SK-N-SH treated with all-trans-retinoic acid at 6 μM for 48 hours (cell line): ENCODE measurements around the gene DDX24.

Source experiments
- ATAC-seq: fragments of 200-7000 bp; cut with Tn5 transposase; 3 replicates; pipeline ENCODE4 v1.9.1; 2020; ENCODE audit warnings: mild to moderate bottlenecking, moderate library complexity
- ARNTL ChIP-seq: fragments of 450-650 bp; formaldehyde crosslinking; IDR thresholded peaks from 2 replicates; pipeline ENCODE4 v1.5.0; 2020; ENCODE audit warnings: low read depth, mild to moderate bottlenecking, moderate library complexity, borderline replicate concordance
- BACH2 ChIP-seq: fragments of 250-450 bp; sonication (Bioruptor Pico); IDR thresholded peaks from 2 replicates; pipeline ENCODE4 v1.9.0; 2021; ENCODE audit warnings: mild to moderate bottlenecking, borderline replicate concordance
- CSDC2 ChIP-seq: fragments of 250-450 bp; sonication (Bioruptor Pico); IDR thresholded peaks from 2 replicates; pipeline ENCODE4 v1.5.0; 2020; ENCODE audit warnings: mild to moderate bottlenecking, moderate library complexity
- ESRRG ChIP-seq: fragments of 250-450 bp; sonication (Bioruptor Pico); IDR thresholded peaks from 2 replicates; pipeline ENCODE4 v1.6.1; 2021; ENCODE audit warnings: mild to moderate bottlenecking
- GLIS3 ChIP-seq: fragments of 250-450 bp; sonication (Bioruptor Pico); IDR thresholded peaks from 2 replicates; pipeline ENCODE4 v1.5.0; 2020; ENCODE audit warnings: mild to moderate bottlenecking, moderate library complexity
- ISL1 ChIP-seq: fragments of 250-450 bp; sonication (Bioruptor Pico); IDR thresholded peaks from 2 replicates; pipeline ENCODE4 v2.1.2; 2022; ENCODE audit warnings: mild to moderate bottlenecking, moderate library complexity
- OSR1 ChIP-seq: fragments of 250-450 bp; sonication (Bioruptor Pico); IDR thresholded peaks from 2 replicates; pipeline ENCODE4 v1.8.0; 2022; ENCODE audit warnings: moderate library complexity, mild to moderate bottlenecking, inconsistent platforms
- RARB ChIP-seq: fragments of 250-450 bp; sonication (Bioruptor Pico); IDR thresholded peaks from 2 replicates; pipeline ENCODE4 v1.8.0; 2021; ENCODE audit warnings: mild to moderate bottlenecking, moderate library complexity
- SNAI2 ChIP-seq: fragments of 250-450 bp; sonication (Bioruptor Pico); IDR thresholded peaks from 2 replicates; pipeline ENCODE4 v1.5.0; 2020; ENCODE audit warnings: mild to moderate bottlenecking, moderate library complexity
- TOX ChIP-seq: fragments of 250-450 bp; sonication (Bioruptor Pico); IDR thresholded peaks from 2 replicates; pipeline ENCODE4 v1.8.0; 2021; ENCODE audit warnings: mild to moderate bottlenecking, moderate library complexity, borderline replicate concordance
- ZC3H10 ChIP-seq: fragments of 250-450 bp; sonication (Bioruptor Pico); IDR thresholded peaks from 2 replicates; pipeline ENCODE4 v1.5.1; 2021; ENCODE audit warnings: mild to moderate bottlenecking, moderate library complexity
- ZFP3 ChIP-seq: fragments of 250-450 bp; sonication (Bioruptor Pico); IDR thresholded peaks from 2 replicates; pipeline ENCODE4 v1.5.0; 2020; ENCODE audit warnings: mild to moderate bottlenecking, moderate library complexity
- ZFP30 ChIP-seq: fragments of 450-650 bp; formaldehyde crosslinking; IDR thresholded peaks from 2 replicates; pipeline ENCODE4 v1.5.0; 2022; ENCODE audit warnings: mild to moderate bottlenecking, moderate library complexity
- ZNF565 ChIP-seq: fragments of 450-650 bp; formaldehyde crosslinking; conservative IDR thresholded peaks from 2 replicates; pipeline ENCODE4 v1.5.0; 2020; ENCODE audit warnings: low read depth, mild to moderate bottlenecking, moderate library complexity
- ZNF70 ChIP-seq: fragments of 450-650 bp; formaldehyde crosslinking; IDR thresholded peaks from 2 replicates; pipeline ENCODE4 v1.5.0; 2020; ENCODE audit warnings: mild to moderate bottlenecking, moderate library complexity
- ZNF8 ChIP-seq: fragments of 450-650 bp; formaldehyde crosslinking; IDR thresholded peaks from 2 replicates; pipeline ENCODE4 v1.5.0; 2020; ENCODE audit warnings: mild to moderate bottlenecking, moderate library complexity
- TF ChIP-seq, protein P1 (sequence below): fragments of 250-450 bp; sonication (Bioruptor Pico); IDR thresholded peaks from 2 replicates; pipeline ENCODE4 v1.5.1; 2021; ENCODE audit warnings: mild to moderate bottlenecking, moderate library complexity
- TF ChIP-seq, protein P2 (sequence below): fragments of 250-450 bp; sonication (Bioruptor Pico); IDR thresholded peaks from 2 replicates; pipeline ENCODE4 v1.5.0; 2020; ENCODE audit warnings: mild to moderate bottlenecking, moderate library complexity
- TF ChIP-seq, protein P3 (sequence below): fragments of 250-450 bp; sonication (Bioruptor Pico); IDR thresholded peaks from 2 replicates; pipeline ENCODE4 v1.8.0; 2020; ENCODE audit warnings: mild to moderate bottlenecking, moderate library complexity, borderline replicate concordance
- TF ChIP-seq, protein P4 (sequence below): fragments of 250-450 bp; sonication (Bioruptor Pico); IDR thresholded peaks from 2 replicates; pipeline ENCODE4 v1.8.0; 2021; ENCODE audit warnings: low read depth, mild to moderate bottlenecking, moderate library complexity, borderline replicate concordance
- TF ChIP-seq, protein P5 (sequence below): fragments of 250-450 bp; sonication (Bioruptor Pico); IDR thresholded peaks from 2 replicates; pipeline ENCODE4 v1.5.1; 2020; ENCODE audit warnings: low read depth, mild to moderate bottlenecking, moderate library complexity

Gene DDX24

DNA sequence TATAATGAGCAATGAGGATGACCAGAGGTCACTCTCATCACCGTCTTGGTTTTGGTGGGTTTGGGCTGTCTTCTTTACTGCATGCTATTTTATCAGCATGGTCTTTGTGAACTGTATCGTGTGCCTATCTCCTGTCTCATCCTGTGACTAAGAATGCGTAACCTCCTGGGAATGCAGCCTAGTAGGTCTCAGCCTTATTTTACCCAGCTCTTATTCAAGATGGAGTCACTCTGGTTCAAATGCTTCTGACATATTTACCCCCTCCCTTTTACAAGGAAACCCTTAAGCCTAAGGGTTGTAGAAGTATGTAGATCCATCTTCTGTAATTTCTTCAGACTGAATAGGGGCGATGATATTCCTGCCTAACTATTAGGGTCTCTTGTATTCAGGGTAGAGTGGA is 8.5 kb upstream of the DDX24 start:
- ATAC-seq: no peak
- TF ChIP-seq ISL1 (CRISPR knock-in tag) (no peak), ZNF565 (no peak), ZNF8 (CRISPR knock-in tag) (no peak), GLIS3 (CRISPR knock-in tag) (no peak), TOX (no peak), ZC3H10 (CRISPR knock-in tag) (no peak), ZNF70 (no peak), SNAI2 (no peak), ESRRG (CRISPR knock-in tag) (no peak), BACH2 (no peak), RARB (CRISPR knock-in tag) (no peak)
- TF ChIP-seq, protein P1, sequence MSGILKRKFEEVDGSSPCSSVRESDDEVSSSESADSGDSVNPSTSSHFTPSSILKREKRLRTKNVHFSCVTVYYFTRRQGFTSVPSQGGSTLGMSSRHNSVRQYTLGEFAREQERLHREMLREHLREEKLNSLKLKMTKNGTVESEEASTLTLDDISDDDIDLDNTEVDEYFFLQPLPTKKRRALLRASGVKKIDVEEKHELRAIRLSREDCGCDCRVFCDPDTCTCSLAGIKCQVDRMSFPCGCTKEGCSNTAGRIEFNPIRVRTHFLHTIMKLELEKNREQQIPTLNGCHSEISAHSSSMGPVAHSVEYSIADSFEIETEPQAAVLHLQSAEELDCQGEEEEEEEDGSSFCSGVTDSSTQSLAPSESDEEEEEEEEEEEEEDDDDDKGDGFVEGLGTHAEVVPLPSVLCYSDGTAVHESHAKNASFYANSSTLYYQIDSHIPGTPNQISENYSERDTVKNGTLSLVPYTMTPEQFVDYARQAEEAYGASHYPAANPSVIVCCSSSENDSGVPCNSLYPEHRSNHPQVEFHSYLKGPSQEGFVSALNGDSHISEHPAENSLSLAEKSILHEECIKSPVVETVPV (CRISPR knock-in tag): no peak
- TF ChIP-seq, protein P2, sequence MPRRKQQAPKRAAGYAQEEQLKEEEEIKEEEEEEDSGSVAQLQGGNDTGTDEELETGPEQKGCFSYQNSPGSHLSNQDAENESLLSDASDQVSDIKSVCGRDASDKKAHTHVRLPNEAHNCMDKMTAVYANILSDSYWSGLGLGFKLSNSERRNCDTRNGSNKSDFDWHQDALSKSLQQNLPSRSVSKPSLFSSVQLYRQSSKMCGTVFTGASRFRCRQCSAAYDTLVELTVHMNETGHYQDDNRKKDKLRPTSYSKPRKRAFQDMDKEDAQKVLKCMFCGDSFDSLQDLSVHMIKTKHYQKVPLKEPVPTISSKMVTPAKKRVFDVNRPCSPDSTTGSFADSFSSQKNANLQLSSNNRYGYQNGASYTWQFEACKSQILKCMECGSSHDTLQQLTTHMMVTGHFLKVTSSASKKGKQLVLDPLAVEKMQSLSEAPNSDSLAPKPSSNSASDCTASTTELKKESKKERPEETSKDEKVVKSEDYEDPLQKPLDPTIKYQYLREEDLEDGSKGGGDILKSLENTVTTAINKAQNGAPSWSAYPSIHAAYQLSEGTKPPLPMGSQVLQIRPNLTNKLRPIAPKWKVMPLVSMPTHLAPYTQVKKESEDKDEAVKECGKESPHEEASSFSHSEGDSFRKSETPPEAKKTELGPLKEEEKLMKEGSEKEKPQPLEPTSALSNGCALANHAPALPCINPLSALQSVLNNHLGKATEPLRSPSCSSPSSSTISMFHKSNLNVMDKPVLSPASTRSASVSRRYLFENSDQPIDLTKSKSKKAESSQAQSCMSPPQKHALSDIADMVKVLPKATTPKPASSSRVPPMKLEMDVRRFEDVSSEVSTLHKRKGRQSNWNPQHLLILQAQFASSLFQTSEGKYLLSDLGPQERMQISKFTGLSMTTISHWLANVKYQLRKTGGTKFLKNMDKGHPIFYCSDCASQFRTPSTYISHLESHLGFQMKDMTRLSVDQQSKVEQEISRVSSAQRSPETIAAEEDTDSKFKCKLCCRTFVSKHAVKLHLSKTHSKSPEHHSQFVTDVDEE: no peak
- TF ChIP-seq, protein P3, sequence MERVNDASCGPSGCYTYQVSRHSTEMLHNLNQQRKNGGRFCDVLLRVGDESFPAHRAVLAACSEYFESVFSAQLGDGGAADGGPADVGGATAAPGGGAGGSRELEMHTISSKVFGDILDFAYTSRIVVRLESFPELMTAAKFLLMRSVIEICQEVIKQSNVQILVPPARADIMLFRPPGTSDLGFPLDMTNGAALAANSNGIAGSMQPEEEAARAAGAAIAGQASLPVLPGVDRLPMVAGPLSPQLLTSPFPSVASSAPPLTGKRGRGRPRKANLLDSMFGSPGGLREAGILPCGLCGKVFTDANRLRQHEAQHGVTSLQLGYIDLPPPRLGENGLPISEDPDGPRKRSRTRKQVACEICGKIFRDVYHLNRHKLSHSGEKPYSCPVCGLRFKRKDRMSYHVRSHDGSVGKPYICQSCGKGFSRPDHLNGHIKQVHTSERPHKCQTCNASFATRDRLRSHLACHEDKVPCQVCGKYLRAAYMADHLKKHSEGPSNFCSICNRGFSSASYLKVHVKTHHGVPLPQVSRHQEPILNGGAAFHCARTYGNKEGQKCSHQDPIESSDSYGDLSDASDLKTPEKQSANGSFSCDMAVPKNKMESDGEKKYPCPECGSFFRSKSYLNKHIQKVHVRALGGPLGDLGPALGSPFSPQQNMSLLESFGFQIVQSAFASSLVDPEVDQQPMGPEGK (CRISPR knock-in tag): no peak
- TF ChIP-seq, all 23 proteins: peak for 0

DNA sequence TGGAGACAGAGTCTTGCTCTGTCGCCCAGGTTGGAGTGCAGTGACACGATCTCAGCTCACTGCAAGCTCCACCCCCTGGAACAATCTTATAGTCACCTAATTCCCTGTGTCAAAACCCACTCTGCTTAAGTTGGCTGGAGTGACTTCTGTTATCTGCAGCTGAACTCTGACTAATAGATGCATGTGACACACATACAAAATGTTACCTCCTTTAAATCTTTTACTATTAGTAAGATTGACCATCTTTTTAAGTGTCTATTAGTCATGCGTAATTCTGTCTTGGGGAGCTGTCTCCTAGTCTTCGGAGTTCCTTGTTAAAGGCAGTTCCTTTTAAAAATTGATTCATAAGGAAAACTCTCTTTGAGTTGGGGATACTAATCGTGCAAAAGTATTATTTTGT is 7.5 kb upstream of the DDX24 start:
- ATAC-seq: peak; percentile 42; the same call in 2 of the 3 replicates
- TF ChIP-seq ESRRG (CRISPR knock-in tag) (no peak), OSR1 (CRISPR knock-in tag) (no peak), ZFP3 (CRISPR knock-in tag) (no peak), CSDC2 (CRISPR knock-in tag) (no peak), RARB (CRISPR knock-in tag) (no peak), ZNF8 (CRISPR knock-in tag) (no peak), SNAI2 (no peak), ZNF565 (no peak), GLIS3 (CRISPR knock-in tag) (no peak), ZC3H10 (CRISPR knock-in tag) (no peak), ARNTL (no peak), ZFP30 (no peak), BACH2 (no peak)
- TF ChIP-seq, protein P4, sequence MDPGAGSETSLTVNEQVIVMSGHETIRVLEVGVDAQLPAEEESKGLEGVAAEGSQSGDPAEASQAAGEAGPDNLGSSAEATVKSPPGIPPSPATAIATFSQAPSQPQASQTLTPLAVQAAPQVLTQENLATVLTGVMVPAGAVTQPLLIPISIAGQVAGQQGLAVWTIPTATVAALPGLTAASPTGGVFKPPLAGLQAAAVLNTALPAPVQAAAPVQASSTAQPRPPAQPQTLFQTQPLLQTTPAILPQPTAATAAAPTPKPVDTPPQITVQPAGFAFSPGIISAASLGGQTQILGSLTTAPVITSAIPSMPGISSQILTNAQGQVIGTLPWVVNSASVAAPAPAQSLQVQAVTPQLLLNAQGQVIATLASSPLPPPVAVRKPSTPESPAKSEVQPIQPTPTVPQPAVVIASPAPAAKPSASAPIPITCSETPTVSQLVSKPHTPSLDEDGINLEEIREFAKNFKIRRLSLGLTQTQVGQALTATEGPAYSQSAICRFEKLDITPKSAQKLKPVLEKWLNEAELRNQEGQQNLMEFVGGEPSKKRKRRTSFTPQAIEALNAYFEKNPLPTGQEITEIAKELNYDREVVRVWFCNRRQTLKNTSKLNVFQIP (CRISPR knock-in tag): no peak
- TF ChIP-seq, protein P3 (CRISPR knock-in tag): no peak
- TF ChIP-seq, protein P5, sequence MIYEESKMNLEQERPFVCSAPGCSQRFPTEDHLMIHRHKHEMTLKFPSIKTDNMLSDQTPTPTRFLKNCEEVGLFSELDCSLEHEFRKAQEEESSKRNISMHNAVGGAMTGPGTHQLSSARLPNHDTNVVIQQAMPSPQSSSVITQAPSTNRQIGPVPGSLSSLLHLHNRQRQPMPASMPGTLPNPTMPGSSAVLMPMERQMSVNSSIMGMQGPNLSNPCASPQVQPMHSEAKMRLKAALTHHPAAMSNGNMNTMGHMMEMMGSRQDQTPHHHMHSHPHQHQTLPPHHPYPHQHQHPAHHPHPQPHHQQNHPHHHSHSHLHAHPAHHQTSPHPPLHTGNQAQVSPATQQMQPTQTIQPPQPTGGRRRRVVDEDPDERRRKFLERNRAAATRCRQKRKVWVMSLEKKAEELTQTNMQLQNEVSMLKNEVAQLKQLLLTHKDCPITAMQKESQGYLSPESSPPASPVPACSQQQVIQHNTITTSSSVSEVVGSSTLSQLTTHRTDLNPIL (CRISPR knock-in tag): no peak
- TF ChIP-seq, protein P1 (CRISPR knock-in tag): no peak
- TF ChIP-seq, protein P2: no peak
